GM23248 (cell line): ENCODE data around the gene HSD11B2. TPM values are rescaled to one million over a fixed set of nuclear protein-coding genes. Genes with fewer than 3 reads are reported as not detected.

ENCODE experiments used
- DNase-seq: peaks from one replicate; pipeline ENCODE4 v3.0.0-alpha.2; 2015
- H2AFZ ChIP-seq: fragments of 200-600 bp; sonication (generic); 2 replicates; pipeline ENCODE4 v1.6.1; 2016; ENCODE audit warnings: antibody characterized with exemption
- H3F3A ChIP-seq: fragments of 200-600 bp; sonication (generic); 2 replicates; pipeline ENCODE4 v1.6.1; 2016; ENCODE audit warnings: mild to moderate bottlenecking, antibody characterized with exemption, mixed run types; ENCODE audit not compliant: insufficient read depth
- H3K27ac ChIP-seq: fragments of 200-600 bp; sonication (generic); 2 replicates; pipeline ENCODE4 v1.5.1; 2016; ENCODE audit warnings: mild to moderate bottlenecking
- H3K27me3 ChIP-seq: fragments of 200-600 bp; sonication (generic); replicated peaks from 2 replicates; pipeline ENCODE4 v1.6.1; 2016; ENCODE audit warnings: mild to moderate bottlenecking; ENCODE audit not compliant: insufficient read depth
- H3K36me3 ChIP-seq: fragments of 200-600 bp; sonication (generic); 2 replicates; pipeline ENCODE4 v1.6.1; 2016; ENCODE audit warnings: low read depth, mild to moderate bottlenecking
- H3K4me1 ChIP-seq: fragments of 200-600 bp; sonication (generic); 2 replicates; pipeline ENCODE4 v1.6.1; 2016; ENCODE audit warnings: mild to moderate bottlenecking; ENCODE audit not compliant: insufficient read depth
- H3K4me2 ChIP-seq: fragments of 200-600 bp; sonication (generic); one replicate; pipeline ENCODE4 v1.6.1; 2016; ENCODE audit warnings: mild to moderate bottlenecking; ENCODE audit not compliant: unreplicated experiment
- H3K4me3 ChIP-seq: fragments of 200-600 bp; sonication (generic); 2 replicates; pipeline ENCODE4 v1.5.1; 2016; ENCODE audit warnings: mild to moderate bottlenecking
- H3K79me2 ChIP-seq: fragments of 200-600 bp; sonication (generic); 2 replicates; pipeline ENCODE4 v1.6.1; 2016; ENCODE audit warnings: mild to moderate bottlenecking; ENCODE audit not compliant: insufficient read depth
- H3K9ac ChIP-seq: fragments of 200-600 bp; sonication (generic); 2 replicates; pipeline ENCODE4 v1.6.1; 2016; ENCODE audit warnings: mild to moderate bottlenecking
- H3K9me2 ChIP-seq: fragments of 200-600 bp; sonication (generic); 2 replicates; pipeline ENCODE4 v1.6.1; 2016; ENCODE audit warnings: mixed run types, mild to moderate bottlenecking, moderate library complexity; ENCODE audit not compliant: insufficient read depth
- H3K9me3 ChIP-seq: fragments of 200-600 bp; sonication (generic); one replicate; pipeline ENCODE4 v1.6.1; 2017; ENCODE audit warnings: low read depth
- H4K20me1 ChIP-seq: fragments of 200-600 bp; sonication (generic); 2 replicates; pipeline ENCODE4 v1.6.0; 2016; ENCODE audit not compliant: insufficient read depth
- EZH2 ChIP-seq: fragments of 200-600 bp; sonication (generic); IDR thresholded peaks from 2 replicates; pipeline ENCODE4 v1.6.1; 2018; ENCODE audit warnings: antibody characterized with exemption, mild to moderate bottlenecking; ENCODE audit not compliant: insufficient read depth, poor library complexity, severe bottlenecking
- EZH2phosphoT487 ChIP-seq: fragments of 200-600 bp; sonication (generic); IDR thresholded peaks from 2 replicates; pipeline ENCODE4 v1.6.1; 2018; ENCODE audit warnings: antibody characterized with exemption, moderate library complexity, mild to moderate bottlenecking, low read depth; ENCODE audit not compliant: insufficient read depth
- WGBS, 2 experiments: methylation state at CpG; one replicate each; pipeline ENCODE4 v1.1.6; 2015 to 2017; ENCODE audit warnings: low lambda C conversion rate in 2 of 2, low coverage in 1 of 2; ENCODE audit errors: missing lambda C conversion rate in 2 of 2; 5-methylcytosine and 5-hydroxymethylcytosine counted together
- in situ Hi-C: fragments of 300-500 bp; cut with MboI; formaldehyde crosslinking; loops from 2 replicates; pipeline ENCODE4 v1.15.0; 2020
- polyA plus RNA-seq: library from polyadenylated mRNA; unstranded; fragments of >200 nt; fragmentation: Nextera tagmentation; extraction: Ambion mirVana; gene quantifications from 2 replicates; pipeline ENCODE4 v1.2.1, GENCODE V29; 2016
- total RNA-seq: library from RNA; depleted of rRNA; stranded (reverse); fragments of >200 nt; shearing (Covaris generic); gene quantifications from 2 replicates; pipeline ENCODE4 v1.2.3, GENCODE V29; 2014

The HSD11B2 gene
- total and polyA plus RNA-seq, 2 experiments from 2014 or later = 0.36 TPM; not detected in 1

DNA sequence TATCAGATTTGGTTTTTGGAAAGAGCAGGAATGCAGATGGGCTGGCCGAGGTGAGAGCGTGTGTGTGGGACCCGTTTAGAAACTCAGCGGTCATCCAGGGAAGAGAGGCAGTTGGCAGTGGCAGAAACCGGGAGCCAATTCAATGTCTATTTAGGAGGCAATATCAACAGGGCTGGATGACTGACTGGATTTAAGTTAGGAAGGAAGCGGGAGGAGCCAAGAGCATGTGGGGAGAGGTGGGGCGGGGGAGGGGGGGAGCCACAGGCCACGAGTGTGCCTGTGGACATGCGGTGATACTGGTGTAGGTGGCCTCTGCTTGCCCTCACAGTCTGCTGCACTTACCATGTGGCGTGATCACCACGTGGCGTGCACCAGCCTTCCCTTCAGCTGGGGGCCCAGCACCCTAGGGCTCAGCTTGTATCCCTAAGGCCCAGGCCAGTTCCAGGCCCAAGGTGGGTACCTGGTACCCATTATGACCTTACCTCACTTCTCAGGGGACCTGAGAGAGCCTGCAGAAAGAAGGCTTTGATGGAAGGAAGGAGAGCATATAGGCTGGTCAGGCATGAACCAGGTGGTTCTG, 26.9 kb upstream of the HSD11B2 start:
- Histone ChIP-seq H3K27ac (no peak overlapping the region), H4K20me1 (no peaks in the 10 kb centered on the region), H3K4me3 (no peak overlapping the region), H2AFZ (no peak overlapping the region), H3K9me3 (no peaks in the 10 kb centered on the region), H3K9ac (no peak overlapping the region), H3K4me1 (peaks cover 37% of the 10 kb centered on the region), H3K27me3 (no peaks in the 10 kb centered on the region), H3K79me2 (no peaks in the 10 kb centered on the region), H3K36me3 (no peaks in the 10 kb centered on the region), H3K4me2 (no peak overlapping the region), H3K9me2 (no peaks in the 10 kb centered on the region), H3F3A (peaks cover 35% of the 10 kb centered on the region)
- TF ChIP-seq EZH2phosphoT487 = no peak
- TF ChIP-seq EZH2 = no peak
- DNase-seq = no peak
- in situ Hi-C loops = no loop called here
- 95 to 97% methylated on average over 9 to 12 of the region's 12 CpGs for WGBS, 2 experiments

DNA sequence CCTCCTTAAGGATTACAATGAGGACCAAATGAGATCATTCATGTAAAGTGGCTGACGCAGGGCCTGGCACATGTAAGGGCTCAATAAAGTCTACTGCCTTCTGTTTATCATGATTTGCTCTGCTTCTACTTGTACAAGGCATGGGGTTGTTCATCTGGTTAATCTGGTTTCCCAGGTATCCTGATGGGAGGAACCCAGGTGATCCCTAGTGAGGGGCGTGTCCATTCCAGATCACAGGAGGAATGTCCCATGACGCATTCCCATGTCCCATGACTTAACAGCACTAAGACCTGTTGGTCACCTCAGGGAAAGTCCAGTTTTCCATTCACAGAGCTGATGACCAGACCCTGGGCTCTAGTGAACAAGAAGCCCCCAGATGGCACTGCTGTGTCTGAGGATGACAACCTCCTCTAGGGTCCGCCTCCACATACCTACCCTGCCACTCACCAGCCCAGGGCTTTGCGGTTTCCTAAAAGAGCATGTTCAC, 26.1 kb upstream of the HSD11B2 start:
- no peak overlapping the region for H3K4me3 ChIP-seq
- no peaks in the 10 kb centered on the region for H3K79me2 ChIP-seq
- H4K20me1 ChIP-seq = no peaks in the 10 kb centered on the region
- H2AFZ ChIP-seq = no peak overlapping the region
- in situ Hi-C loops = no loop called here
- H3K27me3 ChIP-seq = no peaks in the 10 kb centered on the region
- H3K9me2 ChIP-seq = no peaks in the 10 kb centered on the region
- TF ChIP-seq EZH2 = no peak
- no peak for TF ChIP-seq EZH2phosphoT487
- no peak for DNase-seq
- H3K4me2 ChIP-seq = no peak overlapping the region
- no peak overlapping the region for H3K9ac ChIP-seq
- no peak overlapping the region for H3K27ac ChIP-seq
- H3K4me1 ChIP-seq = peaks cover 37% of the 10 kb centered on the region
- no peaks in the 10 kb centered on the region for H3K9me3 ChIP-seq
- no peaks in the 10 kb centered on the region for H3K36me3 ChIP-seq
- H3F3A ChIP-seq = peaks cover 35% of the 10 kb centered on the region
- WGBS, 2 experiments = 93 to 95% methylated on average over 5 of the region's 5 CpGs

DNA sequence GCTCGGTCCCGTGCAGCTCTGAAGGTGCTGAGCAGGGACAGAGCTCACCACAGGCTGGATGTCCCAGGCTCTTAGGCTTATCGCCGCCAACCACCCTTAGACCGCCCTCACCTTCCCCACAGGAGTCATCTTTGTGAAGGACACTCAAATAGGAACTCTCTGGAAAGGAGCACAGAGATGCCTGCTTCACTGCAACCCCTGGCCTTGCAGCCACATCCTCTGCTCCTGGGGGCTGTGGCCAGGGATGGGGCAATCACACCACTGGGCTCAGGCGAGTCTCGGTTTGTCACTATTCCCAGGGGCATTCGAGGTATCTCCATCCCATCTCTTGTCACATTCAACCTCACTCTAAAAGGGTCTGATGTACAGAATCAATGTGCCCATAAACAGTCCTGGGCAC, 25.6 kb upstream of the HSD11B2 start:
- DNase-seq = no peak
- H3K9ac ChIP-seq = peak overlapping the region; percentile 80; the same call in 1 of the 2 replicates

GRCh38 chr16:67406111-67406971, 24.6 kb upstream of the HSD11B2 start:
- H3K36me3 ChIP-seq = no peaks in the 10 kb centered on the region
- in situ Hi-C loops = no loop called here
- peak; percentile 95 for DNase-seq
- H3K4me2 ChIP-seq = peak overlapping the region; percentile 57
- peaks cover 37% of the 10 kb centered on the region for H3K4me1 ChIP-seq
- no peaks in the 10 kb centered on the region for H3K27me3 ChIP-seq
- peak overlapping the region; percentile 94 for H3K27ac ChIP-seq
- no peaks in the 10 kb centered on the region for H3K9me3 ChIP-seq
- peak overlapping the region; percentile 2 for H2AFZ ChIP-seq
- H4K20me1 ChIP-seq = no peaks in the 10 kb centered on the region
- H3F3A ChIP-seq = peaks cover 35% of the 10 kb centered on the region
- 0 out of 2 replicates have a peak, but pooled peaks have one; percentile 48 for TF ChIP-seq EZH2phosphoT487
- no peak for TF ChIP-seq EZH2
- H3K9ac ChIP-seq = peak overlapping the region; percentile 80
- WGBS, 2 experiments = 8 to 9% methylated on average over 18 of the region's 18 CpGs
- peaks cover 8% of the 10 kb centered on the region for H3K79me2 ChIP-seq
- peak overlapping the region; percentile 7 for H3K4me3 ChIP-seq
- no peaks in the 10 kb centered on the region for H3K9me2 ChIP-seq

More for the DNA sequence above, 25.6 kb upstream of the HSD11B2 start:
- Histone ChIP-seq H3K27me3 (no peaks in the 10 kb centered on the region), H3K4me3 (no peak overlapping the region), H3F3A (peaks cover 35% of the 10 kb centered on the region), H2AFZ (no peak overlapping the region), H3K4me1 (peaks cover 37% of the 10 kb centered on the region), H3K9me3 (no peaks in the 10 kb centered on the region), H3K36me3 (no peaks in the 10 kb centered on the region), H3K27ac (peak overlapping the region; percentile 94), H3K9me2 (no peaks in the 10 kb centered on the region), H3K4me2 (peak overlapping the region; percentile 57), H3K79me2 (no peaks in the 10 kb centered on the region), H4K20me1 (no peaks in the 10 kb centered on the region)
- TF ChIP-seq EZH2 (no peak), EZH2phosphoT487 (no peak)
- WGBS, 2 experiments = 89 to 90% methylated on average over 8 of the region's 8 CpGs
- in situ Hi-C loops = no loop called here
